Cardiac fibroblast (primary cell): ENCODE measurements around the gene BDKRB2.

Experiments used
- DNase-seq, 2 donors: peaks; one replicate each; pipeline versions ENCODE4 v3.0.0 to v3.0.0-alpha.2; 2010; ENCODE audit warnings: low read depth in 2 of 2
- H3K4me3 ChIP-seq, 2 donors: replicated peaks in 1 of 2; 1 replicate in 1 of 2; 2 replicates in 1 of 2; pipeline ENCODE4 v1.5.1; 2011; ENCODE audit warnings: low read depth in 2 of 2, low read length in 2 of 2, mild to moderate bottlenecking in 2 of 2, moderate library complexity in 1 of 2
- TF ChIP-seq, protein P1 (sequence below): IDR thresholded peaks from one replicate; pipeline ENCODE4 v1.5.1; 2011; ENCODE audit warnings: low read depth, mild to moderate bottlenecking, low read length, inconsistent platforms

Gene BDKRB2

DNA sequence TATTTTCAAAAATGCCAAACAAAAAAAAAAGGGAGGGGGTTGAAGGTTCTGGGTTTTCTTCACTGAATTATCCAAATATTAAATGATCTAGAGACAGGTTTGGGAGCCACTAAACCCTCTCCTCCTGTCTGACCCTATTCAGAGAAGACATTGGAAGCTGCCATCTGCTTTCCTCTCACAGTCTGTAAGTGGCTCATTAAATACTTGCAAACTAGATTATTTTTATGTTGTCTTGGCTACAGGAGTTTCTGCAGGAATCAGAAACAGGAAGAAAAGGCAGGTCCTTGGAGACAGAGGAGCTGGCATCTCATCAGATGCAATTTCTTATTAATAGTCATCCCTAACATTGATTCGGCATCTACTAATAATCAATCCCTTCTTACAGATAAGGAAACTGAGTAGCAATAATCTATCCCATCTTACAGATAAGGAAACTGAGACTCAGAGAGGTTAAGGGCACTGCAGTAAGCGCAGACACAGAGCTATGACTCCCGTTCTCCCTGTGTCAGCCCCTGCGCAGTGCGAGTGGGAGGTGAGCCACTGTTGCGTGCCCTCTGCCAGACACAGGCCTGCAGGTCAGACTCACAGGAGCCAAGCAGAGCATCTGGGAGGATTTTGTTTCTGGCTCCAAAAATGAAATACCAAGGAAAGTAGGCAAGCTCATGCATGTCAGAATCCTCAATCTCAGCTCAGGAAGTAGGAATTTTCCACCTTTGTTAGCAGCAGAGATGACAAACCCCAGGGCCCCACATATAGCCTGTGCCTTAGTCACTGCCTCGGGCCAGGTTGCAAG lies 11.0 kb downstream of the BDKRB2 start:
- no peak for DNase-seq
- TF ChIP-seq, protein P1, sequence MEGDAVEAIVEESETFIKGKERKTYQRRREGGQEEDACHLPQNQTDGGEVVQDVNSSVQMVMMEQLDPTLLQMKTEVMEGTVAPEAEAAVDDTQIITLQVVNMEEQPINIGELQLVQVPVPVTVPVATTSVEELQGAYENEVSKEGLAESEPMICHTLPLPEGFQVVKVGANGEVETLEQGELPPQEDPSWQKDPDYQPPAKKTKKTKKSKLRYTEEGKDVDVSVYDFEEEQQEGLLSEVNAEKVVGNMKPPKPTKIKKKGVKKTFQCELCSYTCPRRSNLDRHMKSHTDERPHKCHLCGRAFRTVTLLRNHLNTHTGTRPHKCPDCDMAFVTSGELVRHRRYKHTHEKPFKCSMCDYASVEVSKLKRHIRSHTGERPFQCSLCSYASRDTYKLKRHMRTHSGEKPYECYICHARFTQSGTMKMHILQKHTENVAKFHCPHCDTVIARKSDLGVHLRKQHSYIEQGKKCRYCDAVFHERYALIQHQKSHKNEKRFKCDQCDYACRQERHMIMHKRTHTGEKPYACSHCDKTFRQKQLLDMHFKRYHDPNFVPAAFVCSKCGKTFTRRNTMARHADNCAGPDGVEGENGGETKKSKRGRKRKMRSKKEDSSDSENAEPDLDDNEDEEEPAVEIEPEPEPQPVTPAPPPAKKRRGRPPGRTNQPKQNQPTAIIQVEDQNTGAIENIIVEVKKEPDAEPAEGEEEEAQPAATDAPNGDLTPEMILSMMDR, result no peak

DNA sequence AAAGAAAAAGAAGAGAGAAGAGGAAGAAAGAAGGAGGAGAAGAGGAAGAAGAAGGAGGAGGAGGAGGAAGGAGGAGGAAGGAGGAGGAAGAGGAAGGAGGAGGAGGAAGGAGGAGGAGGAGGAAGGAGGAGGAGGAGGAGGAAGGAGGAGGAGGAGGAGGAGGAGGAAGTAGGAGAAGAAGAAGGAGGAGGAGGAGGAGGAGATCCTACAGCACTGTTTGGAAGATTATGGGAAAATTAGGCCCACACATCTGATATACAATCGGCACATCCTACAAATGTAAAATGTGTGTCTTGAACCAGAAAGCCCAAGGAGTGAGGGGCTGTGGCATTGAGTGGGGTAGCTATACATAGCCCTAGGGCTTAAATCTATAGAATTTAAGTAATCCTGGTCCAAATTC lies 12.0 kb downstream of the BDKRB2 start:
- H3K4me3 ChIP-seq, result no peak overlapping the region
- no peak for DNase-seq
- TF ChIP-seq, protein P1, result no peak

More for the DNA sequence above, 11.0 kb downstream of the BDKRB2 start:
- H3K4me3 ChIP-seq, result no peak overlapping the region

DNA sequence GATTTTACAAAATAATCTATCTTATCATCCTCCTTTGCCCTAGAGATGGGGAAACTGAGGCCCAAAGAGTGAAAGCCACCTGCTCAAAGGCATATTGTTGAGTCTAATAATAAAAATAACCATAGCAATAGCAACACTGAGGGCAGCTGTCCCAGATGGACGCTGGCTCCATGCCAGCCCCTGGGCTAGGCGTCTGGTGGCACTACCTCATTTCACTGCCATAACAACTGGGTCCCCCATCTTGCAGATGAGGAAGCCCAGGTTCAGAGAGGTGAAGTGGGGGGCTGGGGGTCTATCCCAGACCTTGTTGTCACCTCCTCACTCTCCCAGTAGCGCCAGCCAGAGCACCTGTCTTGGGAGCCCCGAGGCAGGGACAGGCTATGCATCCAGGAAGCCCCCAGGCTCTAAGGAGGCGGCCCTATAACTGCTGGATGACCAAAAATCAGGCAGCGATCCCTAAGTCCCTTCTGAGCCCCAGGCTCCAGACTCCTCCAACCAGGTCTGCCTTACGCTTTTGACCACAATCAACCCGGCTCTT lies 12.8 kb downstream of the BDKRB2 start:
- no peak overlapping the region for H3K4me3 ChIP-seq

DNA sequence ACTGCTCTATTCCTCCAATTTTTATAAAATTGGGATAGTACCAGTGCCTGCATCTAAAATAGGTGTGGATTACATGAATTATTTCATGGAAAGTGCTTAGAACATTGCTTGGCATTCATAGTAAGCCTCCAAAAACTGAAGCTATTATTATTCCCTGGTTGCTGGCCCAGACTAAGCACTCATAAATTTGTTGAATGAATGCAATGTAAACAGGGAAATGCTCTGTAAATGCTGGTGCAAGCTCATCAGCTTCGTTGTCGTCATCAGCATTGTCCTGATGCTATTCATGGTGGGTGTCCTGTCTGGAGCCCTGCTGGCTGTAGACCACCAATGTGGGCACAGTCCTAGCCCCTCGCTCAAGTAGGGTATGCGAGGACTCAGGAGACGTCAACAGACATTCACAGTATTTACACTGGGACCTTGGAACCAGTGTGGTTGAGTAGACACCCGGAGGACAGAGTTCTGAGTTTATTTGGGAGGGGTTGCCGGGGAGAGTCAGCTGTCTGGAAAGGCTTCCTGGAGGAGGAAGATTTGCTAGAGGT lies 16.5 kb downstream of the BDKRB2 start:
- TF ChIP-seq, protein P1, result no peak
- DNase-seq, result no peak
- no peak overlapping the region for H3K4me3 ChIP-seq

More for the DNA sequence above, 12.8 kb downstream of the BDKRB2 start:
- TF ChIP-seq, protein P1, result no peak
- DNase-seq, result no peak

DNA sequence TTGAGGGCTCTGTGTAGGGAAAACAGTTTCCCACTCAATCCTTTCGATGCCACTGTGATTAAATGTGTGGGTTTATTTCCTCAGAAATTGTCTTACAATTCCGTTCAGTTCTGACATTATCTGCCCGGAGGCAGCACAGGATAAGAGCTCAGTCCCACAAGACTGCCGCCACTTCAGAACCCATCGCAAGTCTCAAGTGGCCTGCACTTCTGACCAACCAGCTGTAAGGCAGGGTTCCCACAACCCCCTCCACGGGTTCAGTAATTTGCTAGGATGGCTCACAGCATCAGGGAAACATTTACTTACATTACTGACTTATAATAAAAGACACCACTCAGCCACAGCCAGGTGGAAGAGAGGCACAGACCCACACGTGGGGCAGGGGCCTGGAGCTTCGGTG lies 17.2 kb downstream of the BDKRB2 start:
- TF ChIP-seq, protein P1, result no peak
- DNase-seq, result no peak
- H3K4me3 ChIP-seq, result no peak overlapping the region

DNA sequence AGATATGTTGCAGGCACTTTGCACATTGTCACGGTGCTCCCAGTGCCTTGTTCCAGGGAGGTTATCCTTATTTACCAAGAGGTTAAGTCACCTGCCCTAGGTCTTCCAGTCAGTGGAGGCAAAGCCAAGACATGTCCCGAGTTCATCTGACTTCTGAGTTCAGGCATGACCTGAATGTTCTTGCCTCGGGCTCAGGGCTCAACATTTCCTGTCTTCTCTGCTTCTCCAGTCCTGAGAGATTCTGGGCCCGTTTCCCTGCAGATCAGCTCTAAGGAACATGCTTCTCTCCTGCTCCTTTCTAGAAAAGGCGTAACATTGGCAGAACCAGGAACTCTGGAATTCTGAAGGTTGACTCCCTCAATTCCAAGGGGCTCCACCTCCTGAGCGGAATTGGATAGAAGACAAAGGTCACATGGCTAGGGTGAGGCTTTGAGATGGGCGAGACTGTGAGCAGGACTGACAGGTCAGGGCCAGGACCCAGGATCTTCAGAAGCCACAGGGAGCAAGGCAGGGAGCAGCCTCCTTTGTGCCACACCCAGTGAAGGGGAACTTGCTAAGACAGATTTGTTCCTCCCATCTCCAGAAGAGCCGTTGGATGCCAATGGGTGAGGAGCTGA lies 19.9 kb downstream of the BDKRB2 start:
- TF ChIP-seq, protein P1, result no peak
- H3K4me3 ChIP-seq, result no peak overlapping the region
- no peak for DNase-seq
